H1 (cell line): ENCODE data around the gene CD81. TPM values are rescaled to one million over a fixed set of nuclear protein-coding genes. Genes with fewer than 3 reads are reported as not detected.

Experiments
- CTCF ChIA-PET: fragments of 300-600 bp; sonication (Branson Sonifier 250); formaldehyde crosslinking; loops from one replicate; lab custom pipeline; 2021; ENCODE audit not compliant: partially characterized antibody; lab: Charles Lee
- POLR2A ChIA-PET: fragments of 300-600 bp; sonication (Branson Sonifier 250); formaldehyde crosslinking; loops from one replicate; lab custom pipeline; 2021; ENCODE audit warnings: inconsistent platforms; ENCODE audit not compliant: partially characterized antibody; lab: Charles Lee
- DNase-seq, 2 experiments: peaks; one replicate each; pipeline versions ENCODE4 v3.0.0 to v3.0.0-alpha.2; 2010 to 2022; ENCODE audit warnings: low spot score in 2 of 2, low read depth in 1 of 2, mixed read lengths in 1 of 2
- FAIRE-seq: peaks from 2 replicates; lab custom pipeline; 2011; peaks lifted over from hg19 to GRCh38; lab: Jason Lieb, UNC
- H2AFZ ChIP-seq: 2 replicates; pipeline ENCODE4 v1.8.1; 2012; ENCODE audit warnings: low read length, inconsistent platforms
- H2AK5ac ChIP-seq: 2 replicates; pipeline ENCODE4 v1.6.1; 2013; ENCODE audit warnings: low read depth, low read length
- H2BK120ac ChIP-seq: replicated peaks from 2 replicates; pipeline ENCODE3; 2013; ENCODE audit warnings: low read depth, low read length, inconsistent platforms
- H2BK12ac ChIP-seq: 2 replicates; pipeline ENCODE4 v1.6.1; 2013; ENCODE audit warnings: low read depth, low read length
- H2BK15ac ChIP-seq: 2 replicates; pipeline ENCODE4 v1.6.1; 2013; ENCODE audit warnings: low read length
- H2BK20ac ChIP-seq: 2 replicates; pipeline ENCODE4 v1.6.1; 2013; ENCODE audit warnings: low read length
- H2BK5ac ChIP-seq: 2 replicates; pipeline ENCODE4 v1.6.1; 2013; ENCODE audit warnings: low read depth, low read length
- H3K14ac ChIP-seq: 2 replicates; pipeline ENCODE4 v1.6.1; 2013; ENCODE audit warnings: inconsistent platforms; ENCODE audit not compliant: insufficient read length
- H3K18ac ChIP-seq: 2 replicates; pipeline ENCODE4 v1.6.1; 2013; ENCODE audit warnings: low read length; ENCODE audit errors: extremely low read depth
- H3K23ac ChIP-seq: 2 replicates; pipeline ENCODE4 v1.6.1; 2013; ENCODE audit warnings: inconsistent platforms; ENCODE audit not compliant: insufficient read length
- H3K23me2 ChIP-seq: 2 replicates; pipeline ENCODE4 v1.6.1; 2013; ENCODE audit warnings: low read depth, low read length
- H3K27ac ChIP-seq: 2 replicates; pipeline ENCODE4 v1.6.1; 2011; ENCODE audit warnings: low read depth, low read length, inconsistent platforms
- H3K27me3 ChIP-seq, 4 experiments: replicated peaks in 1 of 4; 1 replicate in 1 of 4; 2 replicates in 3 of 4; pipeline versions ENCODE4 v1.6.1 to v1.8.1; 2011 to 2013; ENCODE audit warnings: low read length in 3 of 4, mild to moderate bottlenecking in 3 of 4, inconsistent platforms in 2 of 4, mixed read lengths in 2 of 4, moderate library complexity in 1 of 4; ENCODE audit not compliant: control insufficient read depth in 3 of 4, insufficient read depth in 3 of 4; ENCODE audit errors: extremely low read depth in 1 of 4
- H3K36me3 ChIP-seq, 4 experiments: 2 replicates each; pipeline versions ENCODE4 v1.6.1 to v1.8.1; 2011 to 2013; ENCODE audit warnings: mild to moderate bottlenecking in 4 of 4, low read length in 3 of 4, moderate library complexity in 2 of 4, control low read depth in 1 of 4, inconsistent platforms in 1 of 4; ENCODE audit not compliant: insufficient read depth in 4 of 4, control insufficient read depth in 2 of 4
- H3K4ac ChIP-seq: replicated peaks from 2 replicates; pipeline ENCODE3; 2013; ENCODE audit warnings: low read length, low read depth, mixed read lengths, inconsistent platforms; ENCODE audit not compliant: insufficient read length
- H3K4me1 ChIP-seq, 4 experiments: replicated peaks in 1 of 4; 1 replicate in 1 of 4; 2 replicates in 3 of 4; pipeline versions ENCODE4 v1.6.1 to v1.8.1; 2011 to 2013; ENCODE audit warnings: low read length in 3 of 4, inconsistent platforms in 2 of 4, mixed read lengths in 1 of 4; ENCODE audit not compliant: insufficient read depth in 4 of 4, control insufficient read depth in 3 of 4
- H3K4me2 ChIP-seq, 2 experiments: 2 replicates each; pipeline versions ENCODE4 v1.6.1 to v1.8.1; 2011 to 2013; ENCODE audit warnings: low read depth in 2 of 2, low read length in 2 of 2, control low read depth in 1 of 2, inconsistent platforms in 1 of 2, mild to moderate bottlenecking in 1 of 2; ENCODE audit not compliant: insufficient read depth in 1 of 2
- H3K4me3 ChIP-seq, 4 experiments: fragments of 200-600, 300-600 bp in 1 of 4; sonication (generic), shearing (Covaris generic), sonication (Bioruptor Twin) in 1 of 4; 2 replicates each; pipeline versions ENCODE4 v1.5.1 to v1.8.1; 2011 to 2016; ENCODE audit warnings: low read length in 4 of 4, low read depth in 3 of 4, control low read depth in 2 of 4, inconsistent platforms in 2 of 4, mild to moderate bottlenecking in 2 of 4, mixed read lengths in 1 of 4, moderate library complexity in 1 of 4; ENCODE audit not compliant: insufficient read depth in 2 of 4; ENCODE audit errors: extremely low read depth in 1 of 4
- H3K56ac ChIP-seq: replicated peaks from 2 replicates; pipeline ENCODE3; 2013; ENCODE audit warnings: low read depth, mild to moderate bottlenecking, mixed read lengths, low read length, inconsistent platforms; ENCODE audit not compliant: insufficient read length
- H3K79me1 ChIP-seq: 2 replicates; pipeline ENCODE4 v1.6.1; 2013; ENCODE audit warnings: low read depth, low read length, control low read depth
- H3K79me2 ChIP-seq, 2 experiments: 2 replicates each; pipeline versions ENCODE4 v1.6.1 to v1.8.1; 2012 to 2013; ENCODE audit warnings: low read length in 2 of 2, mild to moderate bottlenecking in 2 of 2, inconsistent platforms in 1 of 2; ENCODE audit not compliant: insufficient read depth in 2 of 2, control insufficient read depth in 1 of 2
- H3K9ac ChIP-seq, 4 experiments: replicated peaks in 1 of 4; 1 replicate in 1 of 4; 2 replicates in 3 of 4; pipeline versions ENCODE4 v1.6.1 to v1.8.1; 2011 to 2013; ENCODE audit warnings: low read depth in 3 of 4, low read length in 3 of 4, control low read depth in 2 of 4, mild to moderate bottlenecking in 2 of 4, moderate library complexity in 2 of 4, inconsistent platforms in 1 of 4; ENCODE audit errors: extremely low read depth in 1 of 4
- H3K9me3 ChIP-seq, 2 experiments: 2 replicates each; pipeline versions ENCODE4 v1.6.1 to v1.8.1; 2012 to 2013; ENCODE audit warnings: mild to moderate bottlenecking in 2 of 2, moderate library complexity in 2 of 2, control low read depth in 1 of 2, inconsistent platforms in 1 of 2, low read depth in 1 of 2, low read length in 1 of 2, mixed read lengths in 1 of 2; ENCODE audit not compliant: insufficient read depth in 2 of 2
- H4K20me1 ChIP-seq, 2 experiments: replicated peaks in 1 of 2; 2 replicates each; pipeline versions ENCODE3 to v1.8.1; 2011 to 2013; ENCODE audit warnings: inconsistent platforms in 2 of 2, low read length in 2 of 2, mild to moderate bottlenecking in 1 of 2; ENCODE audit not compliant: insufficient read depth in 2 of 2, control insufficient read depth in 1 of 2
- H4K5ac ChIP-seq: 2 replicates; pipeline ENCODE4 v1.6.1; 2013; ENCODE audit warnings: low read length, low read depth, mixed read lengths, inconsistent platforms; ENCODE audit not compliant: insufficient read length
- H4K8ac ChIP-seq: 2 replicates; pipeline ENCODE4 v1.8.0; 2013; ENCODE audit warnings: mild to moderate bottlenecking, moderate library complexity, low read length, inconsistent platforms; ENCODE audit not compliant: insufficient read depth; ENCODE audit errors: extremely low read depth
- H4K91ac ChIP-seq: replicated peaks from 2 replicates; pipeline ENCODE3; 2013; ENCODE audit warnings: low read length, mixed read lengths, inconsistent platforms; ENCODE audit not compliant: insufficient read length
- ATF2 ChIP-seq: IDR thresholded peaks from 2 replicates; pipeline ENCODE4 v1.6.1; 2012; ENCODE audit warnings: low read length, inconsistent platforms
- EGR1 ChIP-seq: IDR thresholded peaks from 2 replicates; pipeline ENCODE4 v1.6.1; 2011; ENCODE audit warnings: low read depth, low read length, borderline replicate concordance
- EP300 ChIP-seq, 2 experiments: IDR thresholded peaks; 1 replicate in 1 of 2; 2 replicates in 1 of 2; pipeline ENCODE4 v1.6.1; 2011 to 2012; ENCODE audit warnings: low read depth in 2 of 2, low read length in 2 of 2, mild to moderate bottlenecking in 2 of 2, borderline replicate concordance in 1 of 2, inconsistent platforms in 1 of 2, moderate library complexity in 1 of 2
- HDAC2 ChIP-seq, 2 experiments: fragments of 300-600 bp in 1 of 2; sonication (generic) in 1 of 2; IDR thresholded peaks; 2 replicates each; pipeline ENCODE4 v1.6.1; 2011 to 2012; ENCODE audit warnings: low read depth in 2 of 2, low read length in 2 of 2, mild to moderate bottlenecking in 2 of 2, moderate library complexity in 2 of 2, borderline replicate concordance in 1 of 2, inconsistent platforms in 1 of 2
- JUND ChIP-seq: IDR thresholded peaks from 2 replicates; pipeline ENCODE4 v1.6.1; 2011; ENCODE audit warnings: mild to moderate bottlenecking, improper control_type of control experiment, low read length
- KDM4A ChIP-seq: IDR thresholded peaks from one replicate; pipeline ENCODE4 v1.7.1; 2012; ENCODE audit warnings: low read depth, mild to moderate bottlenecking, moderate library complexity, low read length, inconsistent platforms; ENCODE audit not compliant: severe bottlenecking
- KDM5A ChIP-seq: fragments of 200-600 bp; IDR thresholded peaks from 2 replicates; pipeline ENCODE4 v1.7.1; 2012; ENCODE audit warnings: mild to moderate bottlenecking, low read length, inconsistent platforms, mixed read lengths
- RAD21 ChIP-seq, 2 experiments: IDR thresholded peaks in 1 of 2; conservative IDR thresholded peaks in 1 of 2; 2 replicates each; pipeline ENCODE4 v1.6.1; 2011; ENCODE audit warnings: low read depth in 2 of 2, low read length in 2 of 2, improper control_type of control experiment in 1 of 2, inconsistent platforms in 1 of 2, mild to moderate bottlenecking in 1 of 2, moderate library complexity in 1 of 2
- WGBS, 2 experiments: shearing (Covaris generic) in 1 of 2; methylation state at CpG; one replicate each; pipeline versions ENCODE4 v1.1.6 to v1.1.7; 2013 to 2015; ENCODE audit warnings: low lambda C conversion rate in 2 of 2, mixed read lengths in 2 of 2, inconsistent platforms in 1 of 2, low coverage in 1 of 2, missing lambda C conversion rate in 1 of 2; ENCODE audit not compliant: insufficient replicate concordance in 2 of 2, insufficient coverage in 1 of 2, insufficient read length in 1 of 2; ENCODE audit errors: extremely low coverage in 1 of 2, missing lambda C conversion rate in 1 of 2; 5-methylcytosine and 5-hydroxymethylcytosine counted together
- polyA plus RNA-seq, 7 experiments: library from polyadenylated mRNA; depleted of rRNA in 3 of 7; stranded (reverse) in 5 of 7; unstranded in 2 of 7; fragments of >200 nt in 5 of 7; fragments of 200-250 nt in 2 of 7; gene quantifications; 1 replicate in 5 of 7; 2 replicates in 1 of 7; 4 replicates in 1 of 7; pipeline versions ENCODE4 v1.2.1 to v1.2.3, GENCODE V29; 2011 to 2013; ENCODE audit warnings: missing spikeins in 2 of 7, mixed read lengths in 2 of 7
- total RNA-seq: library from RNA; stranded (reverse); fragmentation: NEBNext Ultra II Directional; extraction: Animal tissue kit (Norgen Biotek cat#: 25700); gene quantifications from 2 replicates; pipeline ENCODE4 v1.2.1, GENCODE V29; 2021
- TF ChIP-seq, protein P1 (sequence below): IDR thresholded peaks from 2 replicates; pipeline ENCODE4 v1.6.1; 2011; ENCODE audit warnings: low read length, improper control_type of control experiment

Gene CD81
- total and polyA plus RNA-seq, 2 of the 8 experiments (the other 6 are each of a cell fraction or from before 2014, with no cell fraction given): 238 to 309 TPM

- CTCF ChIA-PET: interaction anchor here (0.5 to 1.7 kb wide), 4 partner anchors 46 to 1012 kb away, joined by 3 to 10 read pairs (median 3); no protein-coding TSS in a partner anchor
- TF ChIP-seq KDM5A (no peak), RAD21 (IDR thresholded peaks at IDR 0.05 in 1 of 2, conservative IDR thresholded peaks at IDR 0.05 in 1 of 2; ENCODE audit: low read depth in 2 of 2, low read length in 2 of 2) (no peak), JUND (no peak), ATF2 (no peak), EP300 (IDR thresholded peaks at IDR 0.05; ENCODE audit: borderline replicate concordance in 1 of 2, low read depth in 2 of 2, low read length in 2 of 2) (no peak), HDAC2 (IDR thresholded peaks at IDR 0.05; ENCODE audit: borderline replicate concordance in 1 of 2, low read depth in 2 of 2, low read length in 2 of 2) (no peak), EGR1 (no peak), KDM4A (no peak)
- TF ChIP-seq, protein P1, sequence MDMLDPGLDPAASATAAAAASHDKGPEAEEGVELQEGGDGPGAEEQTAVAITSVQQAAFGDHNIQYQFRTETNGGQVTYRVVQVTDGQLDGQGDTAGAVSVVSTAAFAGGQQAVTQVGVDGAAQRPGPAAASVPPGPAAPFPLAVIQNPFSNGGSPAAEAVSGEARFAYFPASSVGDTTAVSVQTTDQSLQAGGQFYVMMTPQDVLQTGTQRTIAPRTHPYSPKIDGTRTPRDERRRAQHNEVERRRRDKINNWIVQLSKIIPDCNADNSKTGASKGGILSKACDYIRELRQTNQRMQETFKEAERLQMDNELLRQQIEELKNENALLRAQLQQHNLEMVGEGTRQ: no peak
Observed at GRCh38 chr11:2359557-2359956, 17.6 kb upstream of the CD81 start.

More at GRCh38 chr11:2359557-2359956, 17.6 kb upstream of the CD81 start:
- H3K4me2 ChIP-seq: no peak overlapping the region
- no peak overlapping the region for H4K91ac ChIP-seq
- no peak overlapping the region for H2BK120ac ChIP-seq
- no peak for DNase-seq
- POLR2A ChIA-PET: no interaction called here
- no peaks in the 10 kb centered on the region for H3K4me1 ChIP-seq
- H4K8ac ChIP-seq: no peak overlapping the region
- no peak overlapping the region for H4K5ac ChIP-seq
- H2BK12ac ChIP-seq: no peak overlapping the region
- H3K27ac ChIP-seq: no peak overlapping the region
- H2BK20ac ChIP-seq: no peak overlapping the region
- H3K23me2 ChIP-seq: no peaks in the 10 kb centered on the region
- no peak overlapping the region for H2BK15ac ChIP-seq
- no peak overlapping the region for H3K4ac ChIP-seq
- H3K23ac ChIP-seq: no peak overlapping the region
- no peak overlapping the region for H3K9ac ChIP-seq
- H3K56ac ChIP-seq: no peak overlapping the region
- H3K36me3 ChIP-seq: no peaks in the 10 kb centered on the region
- H4K20me1 ChIP-seq: no peaks in the 10 kb centered on the region
- no peak overlapping the region for H3K4me3 ChIP-seq
- WGBS, 2 experiments: 97% methylated on average over 9 of the region's 9 CpGs; no CpG with 5 or more reads in 1 of the 2 experiments
- no peak overlapping the region for H3K14ac ChIP-seq
- H3K18ac ChIP-seq: no peak overlapping the region
- H2AFZ ChIP-seq: no peak overlapping the region
- H3K9me3 ChIP-seq: peaks cover 5 to 17% of the 10 kb centered on the region in 2 experiments; a peak in 2 of 4 replicates
- no peaks in the 10 kb centered on the region for H3K79me2 ChIP-seq
- H3K79me1 ChIP-seq: no peaks in the 10 kb centered on the region
- H2AK5ac ChIP-seq: no peak overlapping the region
- H2BK5ac ChIP-seq: no peak overlapping the region
- no peak for FAIRE-seq
- H3K27me3 ChIP-seq: no peaks in the 10 kb centered on the region
